ENCODE results near the gene CYP2U1.
"Not testable (repeated sequence)": the region's sequence is repeated elsewhere in the genome, so short reads cannot be mapped to it uniquely, and the experiment has no call there.

CYP2U1 gene

GRCh38 chr4:107930821-107931774, at the start of gene CYP2U1:
CYP2U1 (plus strand) TSS chr4:107931549; CDS start chr4:107931644, 95 bp downstream.
- peak; percentile 79 for DNase-seq

DNA sequence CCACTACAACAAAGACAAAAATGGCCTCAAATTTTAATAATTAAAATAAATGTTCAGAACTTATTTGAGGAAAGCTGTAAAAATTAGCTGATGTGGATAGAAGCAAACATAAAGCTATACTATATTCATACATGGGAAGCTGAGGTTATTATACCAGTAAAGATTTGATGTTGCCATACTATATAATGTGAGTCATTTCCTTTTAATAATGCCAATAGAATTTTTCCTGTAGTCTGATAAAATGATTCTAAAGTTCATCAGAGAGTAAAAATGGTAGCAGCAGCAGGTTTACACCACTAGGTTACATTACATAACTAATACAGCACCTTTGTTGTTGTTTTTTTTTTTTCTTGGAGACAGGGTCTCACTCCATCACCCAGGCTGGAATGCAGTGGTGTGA, 45.5 kb upstream of the CYP2U1 start:
- no peak for DNase-seq

GRCh38 chr4:107888237-107888636, 43.1 kb upstream of the CYP2U1 start:
- no peak for DNase-seq

DNA sequence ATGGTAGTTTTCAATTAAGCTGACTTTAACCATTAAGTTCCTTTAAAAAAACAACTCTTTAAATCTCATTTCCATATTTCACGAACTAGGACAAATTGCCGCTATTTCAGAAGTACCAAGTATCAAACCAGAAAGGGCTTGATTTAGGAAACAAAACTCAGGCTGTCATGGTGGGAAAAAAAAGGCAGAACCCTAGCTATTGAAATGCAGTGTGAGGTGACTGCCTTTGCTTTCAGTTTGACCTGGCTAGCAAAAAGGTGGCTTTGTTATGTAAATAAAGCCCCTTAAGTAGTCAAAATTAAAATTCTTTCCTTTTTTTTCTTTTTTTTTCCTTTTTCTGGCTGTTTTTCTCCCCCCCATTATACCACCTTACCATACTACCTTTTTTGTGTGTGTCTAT, 40.6 kb upstream of the CYP2U1 start:
- DNase-seq = no peak

DNA sequence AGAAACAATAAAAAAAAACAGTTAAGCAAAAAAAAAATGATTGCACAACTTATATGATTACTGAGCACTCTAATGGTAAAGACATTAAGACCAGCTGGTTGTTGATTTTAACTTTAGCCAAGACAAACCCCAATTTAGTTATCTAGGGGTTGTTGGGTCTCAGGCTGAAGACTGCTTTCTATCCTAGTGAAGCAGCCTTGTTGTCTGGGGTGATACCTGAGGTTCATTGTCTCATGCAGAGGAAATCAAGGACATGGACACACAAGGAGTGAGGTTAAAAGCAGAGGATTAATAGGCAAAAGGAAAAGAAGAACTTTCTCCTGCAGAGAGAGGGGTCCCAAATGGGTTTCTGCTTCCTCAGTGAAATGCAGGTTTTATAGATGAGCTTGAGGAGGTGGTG, 40.0 kb upstream of the CYP2U1 start:
- no peak for DNase-seq

- DNase-seq = no peak
Observed at GRCh38 chr4:107893171-107894137, 37.9 kb upstream of the CYP2U1 start.

- DNase-seq = no peak
Observed at GRCh38 chr4:107894138-107894603, 37.2 kb upstream of the CYP2U1 start.

- DNase-seq = no peak
Observed at GRCh38 chr4:107896158-107896645, 35.1 kb upstream of the CYP2U1 start.

GRCh38 chr4:107896646-107897045, 34.7 kb upstream of the CYP2U1 start:
- no peak for DNase-seq

- no peak for DNase-seq
Observed at GRCh38 chr4:107897823-107898222, 33.5 kb upstream of the CYP2U1 start.

DNA sequence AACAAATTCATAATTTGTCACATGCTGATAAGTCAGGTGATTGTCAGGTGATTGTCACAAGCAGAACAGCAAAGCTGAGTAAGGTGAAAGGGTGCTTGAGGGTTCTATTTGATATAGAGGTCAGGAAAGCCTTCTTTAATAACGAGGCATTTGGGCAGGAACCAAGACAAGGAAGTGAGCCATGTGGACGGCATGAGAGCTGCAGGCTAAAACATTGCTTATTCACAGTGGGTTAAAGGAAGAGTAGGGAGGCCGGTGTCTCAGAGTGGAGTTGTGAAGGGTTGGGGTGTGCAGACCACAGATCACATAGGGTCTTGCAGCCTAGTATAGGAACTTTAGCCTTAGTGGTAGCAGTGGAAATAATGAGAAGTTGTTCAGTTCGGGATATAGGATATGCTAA, 31.3 kb upstream of the CYP2U1 start:
- DNase-seq = no peak

DNA sequence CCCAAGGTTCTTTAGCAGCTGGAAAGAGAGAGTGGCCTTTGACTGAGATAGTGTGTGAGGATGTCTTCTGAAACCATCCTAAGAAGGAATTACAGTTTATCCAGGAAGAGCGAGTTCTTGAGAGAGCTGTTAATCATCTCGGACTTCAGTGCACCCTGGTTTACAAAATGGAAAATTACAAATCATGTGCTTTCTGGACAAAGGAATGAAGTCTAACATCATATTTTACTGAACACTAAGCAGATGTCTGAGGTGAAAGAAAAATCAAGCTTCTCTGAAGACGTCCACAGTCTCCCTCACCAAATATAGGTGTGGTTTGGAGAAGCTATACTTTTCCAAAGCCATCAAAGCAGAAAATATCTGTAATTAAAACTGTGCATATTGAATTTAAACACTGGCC, 30.8 kb upstream of the CYP2U1 start:
- DNase-seq = no peak

DNA sequence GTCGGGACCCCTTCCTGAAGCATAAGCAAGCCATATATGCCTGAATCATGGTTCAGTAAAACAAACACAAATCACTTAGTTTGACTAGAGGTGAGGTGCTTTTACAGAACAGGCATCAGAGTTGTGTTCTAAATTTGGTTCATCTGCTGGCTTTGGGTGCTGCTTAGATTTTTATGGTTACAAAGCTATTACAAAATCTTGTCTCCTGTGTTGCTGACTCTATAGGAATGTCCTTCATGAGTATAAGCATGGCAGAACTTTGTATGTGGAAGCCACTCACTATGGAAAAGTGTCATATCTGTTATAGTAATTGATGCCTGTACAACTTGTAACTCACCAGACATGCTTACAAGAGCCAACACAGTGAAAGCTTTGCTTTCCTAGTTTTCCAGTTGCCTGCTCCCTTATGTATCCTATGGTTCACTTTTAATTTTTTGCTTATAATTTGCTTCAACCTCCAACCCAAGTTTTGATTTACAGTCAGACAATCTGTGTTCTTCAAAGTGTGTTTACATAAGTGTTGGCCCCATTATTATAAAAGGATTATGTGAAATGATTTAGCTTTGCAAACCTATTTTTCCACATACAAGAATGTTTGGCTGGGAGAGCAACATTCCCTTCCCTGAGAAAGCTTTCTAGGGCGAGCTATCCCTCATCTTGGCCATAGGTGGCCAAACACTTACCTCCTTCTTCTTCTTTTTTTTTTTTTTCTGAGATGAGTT, 30.0 kb upstream of the CYP2U1 start:
- no peak for DNase-seq

DNA sequence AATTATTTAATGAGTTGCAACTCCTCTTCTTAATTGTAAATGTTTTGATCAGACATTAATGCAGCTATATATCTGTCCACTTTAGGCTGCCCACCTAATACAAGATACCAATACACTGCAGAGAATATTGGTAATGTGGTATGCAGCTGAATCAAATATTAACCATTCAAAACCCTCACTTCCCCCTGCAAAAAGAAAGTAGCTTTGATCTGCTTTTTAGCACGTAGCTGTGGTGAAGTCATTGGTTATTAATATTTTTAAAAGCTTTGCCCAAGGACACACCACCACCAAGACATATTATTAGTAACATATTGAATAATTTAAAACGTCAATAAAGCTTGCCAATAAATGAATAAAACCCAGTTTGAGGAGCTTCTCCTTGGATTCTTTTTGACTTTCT, 28.6 kb upstream of the CYP2U1 start:
- no peak for DNase-seq

DNA sequence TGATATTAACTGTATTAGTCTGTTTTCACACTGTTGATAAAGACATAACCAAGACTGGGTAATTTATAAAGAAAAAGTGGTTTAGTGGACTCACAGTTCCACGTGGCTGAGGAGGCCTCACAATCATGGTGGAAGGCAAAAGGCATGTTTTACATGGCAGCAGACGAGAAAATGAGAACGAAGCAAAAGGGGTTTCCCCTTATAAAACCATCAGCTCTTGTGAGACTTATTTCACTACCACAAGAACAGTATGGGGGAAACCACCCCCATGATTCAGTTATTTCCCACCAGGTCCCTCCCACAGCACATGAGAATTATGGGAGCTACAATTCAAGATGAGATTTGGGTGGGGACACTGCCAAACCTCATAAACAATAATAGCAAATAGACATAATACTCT, 26.3 kb upstream of the CYP2U1 start:
- DNase-seq = not testable (repeated sequence)

DNA sequence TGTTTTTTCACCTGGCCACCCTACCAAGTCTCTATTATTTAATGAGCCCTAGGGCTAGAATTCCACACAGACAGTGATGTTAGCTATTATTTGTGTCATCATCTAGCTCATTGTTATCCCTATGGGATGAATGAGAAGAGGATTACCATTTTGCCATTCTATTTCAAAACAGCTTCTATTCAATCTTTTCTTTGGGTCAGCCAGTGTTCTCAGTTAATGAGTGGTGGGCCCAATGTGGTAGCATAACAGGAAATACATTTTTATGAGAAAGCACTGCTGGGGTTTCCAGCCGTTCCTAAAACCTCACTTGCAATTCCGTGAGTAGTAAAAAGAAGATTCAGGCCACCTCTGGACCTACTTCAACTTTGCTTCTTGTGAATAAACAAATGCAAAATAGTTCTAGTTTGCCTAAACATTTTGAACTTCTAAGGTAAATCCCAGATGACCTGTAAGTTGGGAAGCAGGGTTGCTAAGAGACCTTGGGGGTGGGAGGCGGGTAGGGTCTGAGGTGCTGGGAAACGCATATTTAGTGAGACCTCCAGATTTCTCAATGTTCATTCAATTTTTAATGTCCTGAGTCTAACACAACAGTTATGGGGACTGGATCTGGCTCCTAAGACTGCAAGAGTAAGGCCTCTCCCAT, 24.8 kb upstream of the CYP2U1 start:
- DNase-seq = no peak

DNA sequence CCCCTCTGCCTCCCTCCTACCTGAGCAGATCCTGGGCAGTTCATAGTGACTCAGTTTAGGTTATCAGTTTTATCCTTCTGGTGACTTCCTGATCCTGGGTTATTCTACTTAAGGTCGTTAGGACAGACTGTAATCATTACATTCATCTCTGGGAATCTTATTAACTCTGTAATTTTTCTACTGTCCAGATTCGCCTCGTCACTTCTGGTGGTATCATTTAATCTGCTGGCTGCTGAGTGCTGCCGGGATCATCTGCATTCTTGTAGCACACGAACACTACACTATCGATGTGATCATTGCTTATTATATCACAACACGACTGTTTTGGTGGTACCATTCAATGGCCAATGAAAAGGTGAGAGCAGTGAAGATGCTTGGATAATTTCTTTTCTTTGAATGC, 23.0 kb upstream of the CYP2U1 start:
- DNase-seq = no peak

DNA sequence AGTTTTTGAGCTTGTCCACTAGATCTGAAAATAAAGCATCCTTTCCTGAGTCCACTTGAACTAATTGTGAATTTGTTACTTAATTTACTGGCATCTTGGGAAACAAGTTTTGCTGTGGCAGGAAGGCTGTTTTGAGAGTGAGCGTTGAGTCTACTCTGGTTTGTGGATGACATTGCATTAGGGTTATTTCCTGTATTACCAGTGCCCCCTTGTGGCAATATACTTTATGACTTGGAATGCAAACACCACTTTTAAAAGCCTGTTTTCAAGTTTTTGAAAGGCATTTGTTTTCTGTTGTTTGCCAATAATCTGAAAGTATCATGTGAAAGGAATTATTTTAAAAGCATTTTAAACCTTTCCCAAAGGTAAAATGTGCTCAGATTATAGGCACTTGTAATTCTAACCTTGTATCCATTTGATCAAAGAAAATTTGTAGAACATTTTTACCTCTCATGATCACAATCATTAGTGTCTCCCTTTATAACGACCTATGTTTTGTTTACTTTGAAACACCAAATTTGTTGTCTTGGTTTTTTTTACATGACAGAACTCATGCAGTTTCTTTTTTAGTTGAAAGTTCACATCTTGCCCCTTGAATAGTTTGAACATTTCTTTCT, 18.0 kb upstream of the CYP2U1 start:
- no peak for DNase-seq

DNA sequence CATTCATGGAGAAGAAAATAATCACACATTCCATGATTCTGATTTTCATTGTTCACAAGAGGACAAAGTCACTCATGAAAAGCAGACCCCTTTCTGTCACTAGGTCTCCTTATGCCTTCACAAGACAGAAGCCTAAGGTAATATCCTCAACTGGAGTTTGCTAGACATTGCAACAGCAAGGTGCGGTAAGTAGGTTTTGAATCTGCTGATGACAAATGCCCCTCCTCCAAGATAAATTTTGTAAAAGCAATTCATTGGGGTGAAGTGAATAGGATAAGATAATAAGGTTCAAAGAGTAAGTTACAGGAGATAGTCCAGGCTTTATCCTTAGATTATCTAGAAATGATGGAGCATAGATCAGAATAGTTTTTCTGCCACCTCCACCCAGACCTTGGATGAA, 16.1 kb upstream of the CYP2U1 start:
- no peak for DNase-seq

- no peak for DNase-seq
Observed at GRCh38 chr4:107916623-107917022, 14.7 kb upstream of the CYP2U1 start.

DNA sequence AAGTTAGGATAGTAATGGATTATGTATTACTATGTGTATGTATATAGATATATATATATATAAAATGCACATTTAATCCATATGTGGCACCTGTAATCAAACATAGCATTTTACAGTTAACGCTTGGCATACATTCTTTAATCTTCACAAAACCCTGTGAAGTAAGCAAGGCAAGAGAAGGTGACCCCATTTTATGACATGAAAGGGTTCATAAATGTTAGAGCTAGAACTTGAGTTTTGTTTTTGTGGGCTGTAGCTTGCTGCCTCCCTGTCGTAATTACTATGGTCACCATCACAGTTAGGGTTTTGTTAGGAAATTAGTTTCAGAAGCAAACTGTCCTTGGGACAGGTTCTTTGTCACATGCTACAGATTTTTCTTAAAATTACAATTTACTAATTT, 13.8 kb upstream of the CYP2U1 start:
- no peak for DNase-seq

Data from activated naive CD4-positive, alpha-beta T cell treated with Interleukin-2 at 50 U/mL for 16 hours (primary cell).